Measurements from ENCODE around the gene TCF7L2.

DNA sequence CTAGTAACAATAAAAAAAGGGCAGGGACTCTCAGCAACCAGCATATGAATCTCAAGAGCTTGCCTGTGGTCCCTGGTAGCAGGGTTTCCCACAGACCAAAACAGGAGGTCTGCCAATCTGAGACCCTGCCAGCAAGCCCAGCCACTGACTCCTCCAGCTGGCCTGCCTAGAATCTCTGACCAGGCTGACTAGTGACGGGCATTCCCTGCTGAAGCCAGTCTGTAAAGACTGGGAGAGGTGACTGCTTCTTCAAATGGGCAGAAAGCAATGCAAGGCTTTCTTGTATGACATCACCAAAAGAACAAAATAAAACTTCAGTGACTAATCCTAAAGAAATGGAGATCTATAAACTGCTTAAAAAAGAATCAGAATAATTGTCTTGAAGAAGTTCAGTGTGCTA is 249.4 kb downstream of the TCF7L2 start:
- TF ChIP-seq, protein P1, sequence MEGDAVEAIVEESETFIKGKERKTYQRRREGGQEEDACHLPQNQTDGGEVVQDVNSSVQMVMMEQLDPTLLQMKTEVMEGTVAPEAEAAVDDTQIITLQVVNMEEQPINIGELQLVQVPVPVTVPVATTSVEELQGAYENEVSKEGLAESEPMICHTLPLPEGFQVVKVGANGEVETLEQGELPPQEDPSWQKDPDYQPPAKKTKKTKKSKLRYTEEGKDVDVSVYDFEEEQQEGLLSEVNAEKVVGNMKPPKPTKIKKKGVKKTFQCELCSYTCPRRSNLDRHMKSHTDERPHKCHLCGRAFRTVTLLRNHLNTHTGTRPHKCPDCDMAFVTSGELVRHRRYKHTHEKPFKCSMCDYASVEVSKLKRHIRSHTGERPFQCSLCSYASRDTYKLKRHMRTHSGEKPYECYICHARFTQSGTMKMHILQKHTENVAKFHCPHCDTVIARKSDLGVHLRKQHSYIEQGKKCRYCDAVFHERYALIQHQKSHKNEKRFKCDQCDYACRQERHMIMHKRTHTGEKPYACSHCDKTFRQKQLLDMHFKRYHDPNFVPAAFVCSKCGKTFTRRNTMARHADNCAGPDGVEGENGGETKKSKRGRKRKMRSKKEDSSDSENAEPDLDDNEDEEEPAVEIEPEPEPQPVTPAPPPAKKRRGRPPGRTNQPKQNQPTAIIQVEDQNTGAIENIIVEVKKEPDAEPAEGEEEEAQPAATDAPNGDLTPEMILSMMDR (IDR thresholded peaks at IDR 0.05) = no peak
- TF ChIP-seq, protein P2, sequence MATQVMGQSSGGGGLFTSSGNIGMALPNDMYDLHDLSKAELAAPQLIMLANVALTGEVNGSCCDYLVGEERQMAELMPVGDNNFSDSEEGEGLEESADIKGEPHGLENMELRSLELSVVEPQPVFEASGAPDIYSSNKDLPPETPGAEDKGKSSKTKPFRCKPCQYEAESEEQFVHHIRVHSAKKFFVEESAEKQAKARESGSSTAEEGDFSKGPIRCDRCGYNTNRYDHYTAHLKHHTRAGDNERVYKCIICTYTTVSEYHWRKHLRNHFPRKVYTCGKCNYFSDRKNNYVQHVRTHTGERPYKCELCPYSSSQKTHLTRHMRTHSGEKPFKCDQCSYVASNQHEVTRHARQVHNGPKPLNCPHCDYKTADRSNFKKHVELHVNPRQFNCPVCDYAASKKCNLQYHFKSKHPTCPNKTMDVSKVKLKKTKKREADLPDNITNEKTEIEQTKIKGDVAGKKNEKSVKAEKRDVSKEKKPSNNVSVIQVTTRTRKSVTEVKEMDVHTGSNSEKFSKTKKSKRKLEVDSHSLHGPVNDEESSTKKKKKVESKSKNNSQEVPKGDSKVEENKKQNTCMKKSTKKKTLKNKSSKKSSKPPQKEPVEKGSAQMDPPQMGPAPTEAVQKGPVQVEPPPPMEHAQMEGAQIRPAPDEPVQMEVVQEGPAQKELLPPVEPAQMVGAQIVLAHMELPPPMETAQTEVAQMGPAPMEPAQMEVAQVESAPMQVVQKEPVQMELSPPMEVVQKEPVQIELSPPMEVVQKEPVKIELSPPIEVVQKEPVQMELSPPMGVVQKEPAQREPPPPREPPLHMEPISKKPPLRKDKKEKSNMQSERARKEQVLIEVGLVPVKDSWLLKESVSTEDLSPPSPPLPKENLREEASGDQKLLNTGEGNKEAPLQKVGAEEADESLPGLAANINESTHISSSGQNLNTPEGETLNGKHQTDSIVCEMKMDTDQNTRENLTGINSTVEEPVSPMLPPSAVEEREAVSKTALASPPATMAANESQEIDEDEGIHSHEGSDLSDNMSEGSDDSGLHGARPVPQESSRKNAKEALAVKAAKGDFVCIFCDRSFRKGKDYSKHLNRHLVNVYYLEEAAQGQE (IDR thresholded peaks at IDR 0.05; ENCODE audit: insufficient read depth in 1 of 2, low read depth in 2 of 2, low read length in 1 of 2) = no peak
- no peak for TF ChIP-seq TCF7L2 (IDR thresholded peaks at IDR 0.05; ENCODE audit: low read depth, low read length)
- TF ChIP-seq POLR2AphosphoS5 (IDR thresholded peaks at IDR 0.05; ENCODE audit: low read depth, low read length) = no peak
